HG03460 (cell line): ENCODE results near the gene SPATS2.

ENCODE experiments used
- ATAC-seq: cut with Tn5 transposase; IDR thresholded peaks from one replicate; pipeline ENCODE4 v1.9.1; 2021; ENCODE audit not compliant: unreplicated experiment

Gene SPATS2

GRCh38 chr12:49461221-49461620, 94.0 kb downstream of the SPATS2 start:
- ATAC-seq, result no peak

DNA sequence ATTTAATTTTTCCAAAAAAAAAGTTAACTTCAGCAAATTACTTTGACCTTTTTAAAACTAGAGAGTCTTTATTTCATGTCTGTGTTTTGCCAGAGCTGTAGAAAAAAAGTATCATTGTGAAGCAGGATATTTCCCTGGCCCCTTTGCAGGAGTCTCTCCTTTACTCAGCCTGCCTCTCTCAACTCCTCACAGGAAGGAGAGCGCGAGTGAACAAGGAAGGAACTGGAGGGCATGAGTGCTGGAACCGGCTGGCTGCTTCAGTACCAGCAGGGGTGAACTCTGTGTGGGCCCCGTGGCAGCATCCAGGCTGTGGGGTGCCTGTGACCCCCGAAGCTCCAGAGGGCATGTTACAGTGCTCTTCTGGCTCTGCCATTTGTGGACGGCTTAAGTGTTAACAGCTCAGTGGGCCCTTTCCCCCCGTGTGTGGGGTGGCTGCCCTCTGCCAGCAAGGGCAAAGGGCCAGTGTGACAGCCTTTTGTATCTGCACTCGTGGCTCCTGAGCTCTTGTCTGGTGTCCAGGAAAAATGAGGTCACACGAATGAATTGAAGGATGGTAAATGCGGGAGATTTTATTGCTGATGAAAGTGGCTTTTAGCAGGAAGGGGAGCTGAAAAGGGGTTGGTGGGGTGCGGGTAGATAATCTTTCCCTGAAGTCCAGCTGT, 95.0 kb downstream of the SPATS2 start:
- no peak for ATAC-seq

DNA sequence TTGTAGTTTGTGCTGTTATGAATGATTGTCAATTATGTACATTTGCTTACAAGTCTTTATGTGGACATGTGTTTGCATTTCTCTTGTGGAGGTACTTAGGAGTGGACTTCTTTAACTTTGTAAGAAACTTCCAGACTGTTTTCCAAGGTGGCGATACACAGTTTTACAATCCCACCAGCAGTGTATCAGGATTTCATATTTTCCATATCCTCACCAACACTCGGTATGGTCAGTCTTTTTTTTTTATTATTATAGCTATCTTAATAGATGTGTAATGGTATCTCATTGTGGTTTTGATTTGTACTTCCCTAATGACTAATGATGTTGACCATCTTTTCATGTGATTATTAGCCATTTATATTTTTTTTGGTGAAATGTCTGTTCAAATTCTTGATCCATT, 97.9 kb downstream of the SPATS2 start:
- ATAC-seq, result no peak

DNA sequence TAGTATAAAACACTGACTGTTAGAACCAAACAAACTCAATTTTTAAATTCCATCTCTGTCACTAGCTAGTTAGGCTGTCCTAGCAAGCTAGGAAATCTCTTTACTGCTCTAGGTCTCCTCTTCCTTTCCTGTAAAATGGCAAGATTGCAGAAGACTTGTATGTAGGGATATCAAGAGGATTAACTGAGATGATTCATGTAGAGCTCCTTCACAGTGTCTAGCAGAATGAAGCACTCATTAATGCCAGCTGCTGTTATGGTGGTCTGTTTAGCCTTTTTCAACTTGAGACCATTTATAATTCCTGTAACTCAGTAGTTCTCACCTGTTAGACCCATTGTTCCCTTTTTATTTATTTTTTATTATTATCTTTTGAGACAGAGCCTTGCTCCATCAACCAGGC, 103.7 kb downstream of the SPATS2 start:
- no peak for ATAC-seq

- ATAC-seq, result peak; percentile 71
Observed at GRCh38 chr12:49471557-49471956, 104.3 kb downstream of the SPATS2 start.

DNA sequence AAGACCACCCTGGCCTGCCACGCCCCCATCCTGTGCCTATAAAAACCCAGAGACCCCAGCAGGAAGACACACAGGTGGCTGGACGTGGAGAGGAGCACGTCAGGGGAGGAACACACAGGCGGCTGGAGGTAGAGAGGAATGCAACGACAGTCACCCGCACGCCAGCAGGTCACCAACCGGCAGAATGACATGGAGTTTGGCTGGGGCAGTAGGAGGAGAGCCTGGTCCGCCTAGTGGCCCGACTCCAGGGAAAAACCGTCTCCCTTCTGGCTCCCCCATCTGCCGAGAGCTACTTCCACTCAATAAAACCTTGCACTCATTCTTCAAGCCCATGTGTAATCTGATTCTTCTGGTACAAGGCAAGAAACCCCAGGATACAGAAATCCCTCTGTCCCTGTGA, 108.8 kb downstream of the SPATS2 start:
- no peak for ATAC-seq

DNA sequence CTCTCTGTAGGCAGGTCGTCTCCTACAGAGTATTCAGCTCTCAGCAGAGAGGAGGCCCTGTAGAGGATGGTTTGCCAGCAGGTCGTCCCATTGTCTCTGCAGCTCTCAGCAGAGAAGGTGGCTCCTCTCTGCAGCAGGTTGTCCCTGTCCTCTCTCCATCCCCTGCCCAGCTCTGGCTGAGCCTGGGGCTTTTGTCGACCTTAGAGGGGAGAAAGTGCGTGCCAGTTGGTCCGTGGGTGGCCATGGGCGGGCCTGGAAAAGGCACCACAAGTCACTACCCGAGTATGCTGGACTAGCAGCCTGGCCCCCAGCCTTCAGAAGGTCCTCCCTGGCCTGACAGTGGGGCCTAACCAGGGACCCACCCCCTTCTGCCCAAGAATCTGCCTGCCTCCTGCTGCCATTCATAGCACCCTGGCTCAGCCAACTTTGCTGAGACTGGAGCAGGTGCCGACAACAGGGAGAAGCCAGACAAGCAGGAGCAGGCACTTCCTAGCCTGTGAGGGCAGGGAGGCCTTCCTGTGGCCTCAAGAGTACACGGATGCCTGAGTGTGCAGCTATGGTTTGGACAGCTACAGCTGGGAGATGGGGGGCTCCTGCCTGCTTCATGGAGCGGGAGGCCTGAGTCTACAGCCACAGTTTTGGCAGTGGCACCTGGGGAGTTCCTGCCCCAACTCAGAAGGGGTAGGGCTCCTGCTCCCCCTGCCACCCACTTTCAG, 111.8 kb downstream of the SPATS2 start:
- no peak for ATAC-seq

GRCh38 chr12:49482095-49483051, 115.1 kb downstream of the SPATS2 start:
- ATAC-seq, result no peak

DNA sequence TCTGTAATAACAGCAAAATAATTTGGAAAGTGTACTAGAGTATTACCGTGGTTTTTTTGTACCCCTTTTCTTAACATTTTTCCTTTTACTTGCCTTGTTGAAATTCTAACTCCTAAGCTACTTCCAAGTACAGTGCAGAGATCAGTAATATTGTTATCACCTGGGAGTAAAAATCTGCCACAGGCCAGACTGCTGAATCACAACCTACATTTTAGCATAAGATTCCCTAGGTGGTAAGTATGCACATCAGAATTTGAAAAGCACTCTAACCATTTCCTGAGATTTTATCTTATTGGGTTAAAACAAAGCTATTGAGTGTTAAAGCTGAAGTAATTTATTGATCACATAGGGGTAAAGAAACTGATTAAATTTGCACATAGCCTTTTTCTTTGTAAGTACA, 116.4 kb downstream of the SPATS2 start:
- no peak for ATAC-seq

- no peak for ATAC-seq
Observed at GRCh38 chr12:49487605-49488004, 120.3 kb downstream of the SPATS2 start.

- no peak for ATAC-seq
Observed at GRCh38 chr12:49489154-49489553, 121.9 kb downstream of the SPATS2 start.

DNA sequence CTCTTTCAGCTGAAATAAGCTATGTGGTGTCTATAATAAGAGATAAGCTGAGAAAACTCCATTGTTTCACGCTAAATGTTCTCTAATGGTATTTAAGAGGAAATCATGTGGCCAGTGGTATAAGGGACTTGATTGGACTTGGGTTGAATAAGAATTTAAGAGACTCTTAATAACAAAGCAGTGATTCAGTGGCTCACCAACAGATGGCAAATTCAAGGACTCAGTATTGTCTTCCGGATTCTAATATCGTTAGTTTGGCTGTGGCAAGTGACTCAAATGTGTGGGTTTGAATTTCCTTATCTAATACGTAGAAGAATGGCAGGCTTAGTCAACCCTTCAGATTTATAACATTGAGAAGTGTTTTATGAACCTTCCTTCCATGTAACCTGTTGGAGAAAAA, 122.5 kb downstream of the SPATS2 start:
- ATAC-seq, result no peak

DNA sequence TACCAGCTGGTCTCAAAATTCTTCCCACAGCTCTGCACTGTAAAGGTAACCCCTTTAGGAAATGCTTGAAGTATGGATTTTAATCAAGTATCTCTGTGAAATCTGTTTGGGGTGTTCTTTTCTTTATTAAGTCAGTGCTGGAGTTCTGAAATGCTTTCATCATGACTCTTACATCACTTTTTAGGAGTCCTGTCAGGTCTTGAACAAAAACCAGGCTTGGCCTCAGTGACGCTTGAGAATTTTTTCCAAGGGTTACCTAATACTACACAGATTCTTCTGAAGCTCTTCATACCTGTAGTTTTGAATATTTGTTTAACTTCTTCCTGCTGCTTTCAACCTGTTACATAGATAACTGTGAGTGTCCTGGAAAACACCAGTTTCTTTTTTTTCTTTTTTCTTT, 124.6 kb downstream of the SPATS2 start:
- ATAC-seq, result no peak

- no peak for ATAC-seq
Observed at GRCh38 chr12:49493900-49494299, 126.6 kb downstream of the SPATS2 start.

DNA sequence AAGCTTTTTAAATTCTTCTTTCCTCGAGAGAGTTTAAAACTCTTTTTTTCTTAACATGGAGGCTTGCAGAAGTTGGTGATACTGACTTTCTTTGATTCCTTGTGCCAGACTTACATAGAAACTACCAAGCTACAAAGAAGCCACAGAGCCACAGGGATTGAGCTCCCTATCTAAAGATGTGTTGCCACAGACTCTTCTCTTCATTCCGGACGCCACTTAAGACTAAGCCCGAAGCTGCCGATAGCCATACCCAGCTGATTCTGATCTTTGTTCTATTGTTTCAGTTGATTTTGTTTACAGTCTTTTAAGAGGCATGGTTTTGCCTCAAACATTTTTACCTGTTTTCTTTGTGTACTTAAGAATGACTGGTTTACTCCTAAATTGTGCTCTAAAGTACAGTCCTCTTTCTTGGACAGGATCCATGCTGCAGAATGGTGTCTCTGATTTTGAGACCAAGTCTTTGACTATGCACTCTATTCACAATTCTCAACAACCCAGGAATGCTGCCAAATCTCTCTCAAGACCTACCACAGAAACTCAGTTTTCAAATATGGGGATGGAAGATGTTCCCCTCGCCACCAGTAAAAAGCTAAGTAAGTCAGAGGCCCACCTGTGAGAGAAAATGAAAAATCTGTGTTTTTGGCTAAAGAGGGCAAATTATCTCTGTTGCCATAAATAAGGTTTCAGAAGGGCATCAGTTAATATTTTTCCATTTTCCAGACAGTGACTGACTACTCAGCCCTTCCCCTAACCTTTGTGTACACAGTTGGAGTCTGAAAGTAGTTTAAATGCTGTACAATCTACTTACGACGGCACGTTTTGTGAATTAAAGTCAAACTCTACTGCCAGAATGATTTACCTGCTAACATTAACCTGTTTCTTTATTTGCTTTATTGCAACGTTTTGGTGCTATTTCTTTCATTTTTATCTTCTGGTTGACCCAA, 129.4 kb downstream of the SPATS2 start:
- no peak for ATAC-seq

DNA sequence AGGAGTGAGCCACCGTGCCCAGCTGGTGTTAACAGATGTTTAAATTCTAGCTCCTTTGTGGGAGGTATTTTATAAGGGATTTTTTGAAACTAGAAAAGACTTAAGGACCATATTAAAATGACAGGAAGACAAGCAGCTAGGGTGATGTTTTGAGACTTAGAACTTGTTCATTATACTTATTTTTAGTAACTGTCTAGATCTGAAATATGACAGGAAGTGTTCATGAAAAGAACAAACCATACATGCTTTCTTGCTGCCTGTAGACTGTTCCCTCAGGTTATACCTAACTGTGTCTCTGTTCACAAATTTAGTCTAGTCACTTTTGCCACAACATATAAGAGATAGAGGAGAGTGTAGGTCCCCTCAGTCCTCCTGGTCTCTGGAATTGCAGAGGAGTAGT, 134.6 kb downstream of the SPATS2 start:
- ATAC-seq, result no peak

DNA sequence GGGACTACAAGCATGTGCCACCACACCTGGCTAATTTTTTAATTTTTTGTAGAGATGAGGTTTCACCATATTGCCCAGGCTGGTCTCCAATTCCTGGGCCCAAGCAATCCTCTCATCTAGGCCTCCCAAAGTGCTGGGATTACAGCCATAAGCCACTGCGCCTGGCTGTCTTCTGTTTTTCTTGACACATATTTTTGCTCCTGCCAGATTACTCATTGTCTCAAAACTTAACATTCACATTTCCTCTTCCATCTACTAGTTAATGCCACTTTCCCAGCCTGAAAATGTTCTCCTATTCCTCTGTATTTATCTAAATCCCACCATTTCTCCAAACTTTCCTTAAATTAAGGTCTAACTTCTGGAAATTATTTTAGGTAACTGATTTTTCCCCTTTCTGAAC, 135.3 kb downstream of the SPATS2 start:
- no peak for ATAC-seq

DNA sequence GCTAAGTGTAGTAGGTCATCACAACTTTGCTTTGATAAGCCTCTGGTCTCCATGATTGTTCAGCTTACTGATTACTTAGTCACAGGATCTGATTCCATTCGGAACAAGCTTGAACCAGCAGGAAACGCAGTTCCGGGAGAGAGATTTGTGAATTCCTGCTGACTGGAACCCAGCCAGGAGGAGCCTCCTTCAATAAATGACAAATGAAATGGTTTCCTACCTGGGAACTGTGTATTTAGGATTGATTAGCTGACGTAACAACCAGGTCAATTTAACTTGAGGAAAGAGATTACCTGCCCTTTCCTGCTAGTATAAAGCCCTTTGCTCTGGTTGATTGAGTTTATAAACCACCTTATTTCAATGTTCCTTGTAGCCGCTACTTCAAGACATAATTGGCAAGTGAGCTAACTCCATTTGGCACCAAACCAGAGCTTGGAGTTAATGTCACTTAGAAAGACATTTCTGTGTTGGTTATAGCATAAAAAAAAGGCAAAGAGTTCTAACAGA, 136.5 kb downstream of the SPATS2 start:
- no peak for ATAC-seq

DNA sequence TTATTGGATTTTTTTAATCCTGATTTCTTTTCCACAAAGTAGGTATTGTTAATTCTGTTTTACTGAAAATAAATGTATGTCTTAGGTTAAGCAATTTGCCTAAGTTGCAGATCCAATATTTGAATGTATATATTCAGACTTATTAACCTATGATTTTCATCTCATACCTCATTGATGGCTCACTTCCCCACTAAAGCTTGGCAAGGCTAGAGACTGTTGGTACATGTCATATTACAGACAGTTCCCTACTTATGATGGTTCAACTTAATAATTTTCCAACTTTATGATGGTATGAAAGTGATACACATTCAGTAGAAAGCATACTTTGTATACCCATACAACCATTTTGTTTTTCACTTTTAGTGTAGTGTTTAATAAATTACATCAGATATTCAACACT, 138.4 kb downstream of the SPATS2 start:
- no peak for ATAC-seq

GRCh38 chr12:49507139-49507538, 139.9 kb downstream of the SPATS2 start:
- no peak for ATAC-seq
